H1 (cell line): Measurements from ENCODE around the gene CDH26. TPM values are rescaled to one million over a fixed set of nuclear protein-coding genes. Genes with fewer than 3 reads are reported as not detected.

ENCODE experiments used
- EGR1 ChIP-seq: IDR thresholded peaks from 2 replicates; pipeline ENCODE4 v1.6.1; 2011; ENCODE audit warnings: low read depth, low read length, borderline replicate concordance
- RNF2 ChIP-seq: fragments of 200-900, 300-1000 bp; sonication (generic); IDR thresholded peaks from 2 replicates; pipeline ENCODE4 v1.7.1; 2016; ENCODE audit warnings: borderline replicate concordance, low read depth, mild to moderate bottlenecking, antibody characterized with exemption, low read length; ENCODE audit not compliant: poor library complexity, severe bottlenecking; ENCODE audit errors: missing control alignments
- RXRA ChIP-seq: IDR thresholded peaks from 2 replicates; pipeline ENCODE4 v1.6.1; 2011; ENCODE audit warnings: low read depth, mild to moderate bottlenecking, low read length, moderate library complexity; ENCODE audit not compliant: insufficient read depth
- polyA plus RNA-seq, 7 experiments: library from polyadenylated mRNA; depleted of rRNA in 3 of 7; stranded (reverse) in 5 of 7; unstranded in 2 of 7; fragments of >200 nt in 5 of 7; fragments of 200-250 nt in 2 of 7; gene quantifications; 1 replicate in 5 of 7; 2 replicates in 1 of 7; 4 replicates in 1 of 7; pipeline versions ENCODE4 v1.2.1 to v1.2.3, GENCODE V29; 2011 to 2013; ENCODE audit warnings: missing spikeins in 2 of 7, mixed read lengths in 2 of 7
- total RNA-seq: library from RNA; stranded (reverse); fragmentation: NEBNext Ultra II Directional; extraction: Animal tissue kit (Norgen Biotek cat#: 25700); gene quantifications from 2 replicates; pipeline ENCODE4 v1.2.1, GENCODE V29; 2021

CDH26 gene
- total and polyA plus RNA-seq, 2 of the 8 experiments (the other 6 are each of a cell fraction or from before 2014, with no cell fraction given) = 1.5 to 1.7 TPM

DNA sequence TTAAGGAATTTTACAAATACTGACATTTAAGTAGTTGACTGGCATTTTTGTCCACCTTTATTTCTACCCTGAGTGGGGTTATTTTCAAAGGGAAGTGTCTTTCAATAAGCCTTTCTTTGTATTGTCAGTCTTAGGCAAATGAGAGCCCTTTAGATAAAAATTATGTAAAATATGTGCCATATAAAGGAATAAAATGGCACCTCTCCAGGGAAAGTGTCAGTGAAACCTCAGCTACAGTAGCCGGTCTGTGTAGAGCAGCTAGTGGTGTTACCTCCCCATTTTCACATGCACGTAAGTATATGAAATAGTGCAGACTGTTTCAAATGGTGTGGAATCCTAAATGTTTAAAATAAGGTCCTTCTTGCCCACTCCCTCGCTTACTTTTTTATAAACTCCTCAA lies 13.0 kb upstream of the CDH26 start (continued):
- no peak for TF ChIP-seq EGR1
- no peak for TF ChIP-seq RXRA
- TF ChIP-seq RNF2 = no peak
